Superior temporal gyrus (tissue), 1 donor: ENCODE results near the gene PRR33.

Source experiments
- DNase-seq: peaks from one replicate; pipeline ENCODE4 v3.0.0-alpha.2; 2016; ENCODE audit errors: extremely low spot score

Gene PRR33

GRCh38 chr11:1916132-1916985 is 24.7 kb upstream of the PRR33 start:
- DNase-seq = no peak

GRCh38 chr11:1915795-1916131 is 24.1 kb upstream of the PRR33 start:
- no peak for DNase-seq

GRCh38 chr11:1913271-1914060 is 21.8 kb upstream of the PRR33 start:
- no peak for DNase-seq

GRCh38 chr11:1912289-1912878 is 20.7 kb upstream of the PRR33 start:
- no peak for DNase-seq

- no peak for DNase-seq
Observed at GRCh38 chr11:1909524-1909923, 17.8 kb upstream of the PRR33 start.

GRCh38 chr11:1908618-1909017 is 16.9 kb upstream of the PRR33 start:
- DNase-seq = no peak

- DNase-seq = no peak
Observed at GRCh38 chr11:1906611-1907423, 15.1 kb upstream of the PRR33 start.

GRCh38 chr11:1906181-1906580 is 14.5 kb upstream of the PRR33 start:
- DNase-seq = no peak

GRCh38 chr11:1899686-1900085 is 8.0 kb upstream of the PRR33 start:
- DNase-seq = no peak

GRCh38 chr11:1899090-1899489 is 7.4 kb upstream of the PRR33 start:
- DNase-seq = no peak

GRCh38 chr11:1896923-1897322 is 5.2 kb upstream of the PRR33 start:
- DNase-seq = no peak

GRCh38 chr11:1896468-1896867 is 4.8 kb upstream of the PRR33 start:
- DNase-seq = no peak

- peak; percentile 43 for DNase-seq
Observed at GRCh38 chr11:1894759-1895158, 3.1 kb upstream of the PRR33 start.

GRCh38 chr11:1893581-1894359 is 2.1 kb upstream of the PRR33 start:
- DNase-seq = no peak

- DNase-seq = no peak
Observed at GRCh38 chr11:1892558-1892957, 863 bp upstream of the PRR33 start.

GRCh38 chr11:1892116-1892515 is 421 bp upstream of the PRR33 start:
- no peak for DNase-seq

GRCh38 chr11:1890856-1891830 is 552 bp downstream of the PRR33 start:
- no peak for DNase-seq

- DNase-seq = no peak
Observed at GRCh38 chr11:1889941-1890855, 1.5 kb downstream of the PRR33 start.
